ENCODE results near the gene TNNT1.

TNNT1 gene

DNA sequence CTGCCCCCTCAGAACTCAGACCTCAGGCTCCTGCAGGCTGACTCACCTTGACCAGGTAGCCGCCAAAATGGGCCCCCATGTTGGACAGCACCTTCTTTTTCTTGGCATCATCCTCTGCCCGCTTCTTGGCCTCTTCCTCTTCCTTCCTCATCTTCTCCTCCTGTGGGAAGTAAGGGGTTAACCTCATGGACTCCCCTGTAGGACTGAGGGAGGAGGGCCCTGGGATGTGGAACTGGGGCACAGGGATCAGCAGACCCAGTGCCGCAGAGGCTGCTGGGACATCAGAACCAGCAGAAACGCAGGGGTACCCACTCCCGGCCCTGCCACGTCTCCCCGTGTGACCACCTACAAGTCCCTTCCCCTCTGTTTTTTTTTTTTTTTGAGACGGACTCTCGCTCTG, 11.1 kb downstream of the TNNT1 start:
- DNase-seq (ENCODE audit: low read depth), result no peak
- TF ChIP-seq, protein P1, sequence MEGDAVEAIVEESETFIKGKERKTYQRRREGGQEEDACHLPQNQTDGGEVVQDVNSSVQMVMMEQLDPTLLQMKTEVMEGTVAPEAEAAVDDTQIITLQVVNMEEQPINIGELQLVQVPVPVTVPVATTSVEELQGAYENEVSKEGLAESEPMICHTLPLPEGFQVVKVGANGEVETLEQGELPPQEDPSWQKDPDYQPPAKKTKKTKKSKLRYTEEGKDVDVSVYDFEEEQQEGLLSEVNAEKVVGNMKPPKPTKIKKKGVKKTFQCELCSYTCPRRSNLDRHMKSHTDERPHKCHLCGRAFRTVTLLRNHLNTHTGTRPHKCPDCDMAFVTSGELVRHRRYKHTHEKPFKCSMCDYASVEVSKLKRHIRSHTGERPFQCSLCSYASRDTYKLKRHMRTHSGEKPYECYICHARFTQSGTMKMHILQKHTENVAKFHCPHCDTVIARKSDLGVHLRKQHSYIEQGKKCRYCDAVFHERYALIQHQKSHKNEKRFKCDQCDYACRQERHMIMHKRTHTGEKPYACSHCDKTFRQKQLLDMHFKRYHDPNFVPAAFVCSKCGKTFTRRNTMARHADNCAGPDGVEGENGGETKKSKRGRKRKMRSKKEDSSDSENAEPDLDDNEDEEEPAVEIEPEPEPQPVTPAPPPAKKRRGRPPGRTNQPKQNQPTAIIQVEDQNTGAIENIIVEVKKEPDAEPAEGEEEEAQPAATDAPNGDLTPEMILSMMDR (IDR thresholded peaks at IDR 0.05; ENCODE audit: low read length, missing control alignments), result no peak
- H3K4me3 ChIP-seq (replicated peaks; ENCODE audit: low read depth, low read length), result no peak overlapping the region

DNA sequence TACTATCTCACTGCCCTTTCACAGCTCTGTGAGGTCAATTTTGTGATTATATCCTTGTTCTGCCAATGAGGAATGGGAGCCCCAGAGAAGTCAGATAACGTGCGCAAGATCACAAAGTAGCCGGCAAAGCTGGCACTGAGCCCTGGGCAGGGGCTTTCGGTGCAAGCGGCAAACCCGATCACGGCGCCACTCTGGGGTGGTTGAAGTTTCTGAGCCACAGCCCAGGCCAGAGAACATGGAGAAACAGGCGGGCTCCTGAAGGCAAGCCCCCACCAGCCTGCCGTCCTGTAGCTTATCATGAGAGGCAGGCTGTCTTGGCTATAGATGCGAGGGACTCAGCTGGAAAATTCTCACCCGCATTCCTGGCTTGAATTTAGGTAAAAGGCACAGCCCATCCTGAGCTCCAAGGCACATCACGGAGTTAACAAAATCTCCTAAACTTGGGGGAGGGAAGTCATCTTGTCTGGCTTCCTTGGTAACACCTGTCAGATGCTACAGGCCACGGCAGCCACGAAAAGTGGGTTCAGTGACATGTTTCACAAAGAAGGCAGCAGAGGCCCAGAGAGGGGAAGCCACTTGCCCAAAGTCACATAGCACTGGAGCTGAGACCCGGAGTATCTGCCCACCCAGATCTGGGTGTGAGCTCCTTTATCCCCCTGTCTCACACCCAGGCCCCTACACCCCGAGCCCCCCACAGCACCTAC, 12.5 kb downstream of the TNNT1 start:
- no peak overlapping the region for H3K4me3 ChIP-seq (replicated peaks; ENCODE audit: low read depth, low read length)
- TF ChIP-seq, protein P1 (IDR thresholded peaks at IDR 0.05; ENCODE audit: low read length, missing control alignments), result no peak
- DNase-seq (ENCODE audit: low read depth), result no peak

DNA sequence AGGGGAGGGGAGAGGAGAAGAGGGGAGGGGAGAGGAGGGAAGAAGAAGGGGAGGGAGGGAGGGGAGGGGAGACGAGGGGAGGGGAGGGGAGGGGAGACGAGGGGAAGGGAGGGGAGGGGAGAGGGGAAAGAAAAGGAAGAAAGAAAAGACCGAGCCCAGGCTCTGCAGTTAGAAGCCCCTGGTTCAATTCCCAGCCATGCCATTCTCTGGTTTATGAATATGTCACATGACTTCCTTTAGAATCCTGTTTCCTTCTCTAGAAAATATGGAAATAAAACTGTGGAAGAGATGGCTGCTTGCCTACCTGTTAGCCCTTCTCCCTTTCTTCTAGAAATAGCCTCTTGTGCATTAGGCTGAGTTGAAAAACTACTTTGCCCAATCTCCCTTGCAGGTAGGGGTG, 14.3 kb downstream of the TNNT1 start:
- DNase-seq (ENCODE audit: low read depth), result no peak
- H3K4me3 ChIP-seq (replicated peaks; ENCODE audit: low read depth, low read length), result no peak overlapping the region
- TF ChIP-seq, protein P1 (IDR thresholded peaks at IDR 0.05; ENCODE audit: low read length, missing control alignments), result no peak

DNA sequence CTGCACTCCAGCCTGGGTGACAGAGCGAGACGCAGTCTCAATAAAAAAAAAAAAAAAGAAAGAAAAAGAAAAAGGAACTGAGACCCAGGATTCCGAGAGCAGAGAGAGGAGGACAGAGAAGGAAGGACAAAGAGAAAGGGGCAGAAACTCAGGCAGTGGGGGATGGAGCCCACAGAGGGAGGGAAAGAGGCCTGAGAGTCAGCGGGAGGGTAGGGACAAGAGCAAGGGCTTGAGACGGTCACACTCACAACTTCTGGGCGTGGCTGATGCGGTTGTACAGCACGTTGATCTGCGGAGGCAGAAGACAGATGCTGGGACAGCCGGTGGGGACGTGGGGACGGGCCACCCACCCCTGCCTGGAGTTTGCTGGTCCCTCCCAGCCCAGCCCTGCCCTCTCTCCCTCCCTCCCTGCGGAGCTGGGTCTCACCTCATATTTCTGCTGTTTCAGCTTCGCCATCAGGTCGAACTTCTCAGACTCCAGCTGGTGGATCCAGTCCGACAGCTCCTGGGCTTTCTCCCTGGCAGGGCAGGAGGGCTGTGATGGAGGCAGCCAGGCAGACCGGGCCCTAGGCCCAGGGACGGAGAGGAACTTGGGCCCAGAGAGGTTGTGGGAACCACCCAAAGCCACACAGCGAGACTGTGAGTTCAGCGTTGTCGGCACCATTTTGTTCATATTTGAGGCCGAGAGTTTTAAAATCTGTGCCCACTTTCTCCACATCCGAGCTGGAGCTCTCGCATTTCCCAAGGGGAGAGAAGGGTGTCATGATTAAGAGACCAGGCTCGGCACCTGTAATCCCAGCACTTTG, 15.2 kb downstream of the TNNT1 start:
- DNase-seq (ENCODE audit: low read depth), result no peak
- TF ChIP-seq, protein P1 (IDR thresholded peaks at IDR 0.05; ENCODE audit: low read length, missing control alignments), result no peak
- H3K4me3 ChIP-seq (replicated peaks; ENCODE audit: low read depth, low read length), result no peak overlapping the region

DNA sequence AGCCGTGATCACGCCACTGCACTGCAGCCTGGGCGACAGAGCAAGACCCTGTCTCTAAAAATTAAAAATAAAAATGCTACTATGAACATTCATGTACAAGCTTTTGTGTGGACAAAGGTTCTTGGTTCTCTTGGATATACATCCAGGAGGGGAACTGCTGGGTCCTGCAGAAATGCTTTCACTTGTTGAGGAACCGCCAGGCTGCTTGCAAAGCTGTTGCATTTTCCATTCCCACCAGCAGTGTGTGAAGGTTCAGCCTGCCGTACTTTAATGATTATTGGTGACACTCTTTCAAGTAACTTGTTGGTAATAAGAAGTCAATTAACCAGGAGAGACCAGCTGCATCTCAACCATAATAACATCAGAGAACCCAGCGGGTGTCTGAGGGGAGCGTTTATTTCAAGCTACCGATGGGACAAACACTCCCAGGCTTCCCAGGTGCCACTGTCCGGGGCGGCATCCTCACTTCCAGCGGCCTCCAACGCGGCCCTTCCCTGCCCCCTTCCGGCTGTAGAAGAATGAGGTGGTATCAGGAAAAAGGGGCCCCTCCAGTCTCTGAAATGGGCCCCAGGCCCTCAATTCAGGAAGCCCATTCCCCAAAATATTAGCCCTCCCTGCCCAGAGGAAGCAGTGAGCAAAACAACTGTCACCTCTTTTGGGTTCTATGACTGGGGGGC, 16.4 kb downstream of the TNNT1 start:
- H3K4me3 ChIP-seq (replicated peaks; ENCODE audit: low read depth, low read length), result no peak overlapping the region
- DNase-seq (ENCODE audit: low read depth), result no peak
- TF ChIP-seq, protein P1 (IDR thresholded peaks at IDR 0.05; ENCODE audit: low read length, missing control alignments), result no peak

DNA sequence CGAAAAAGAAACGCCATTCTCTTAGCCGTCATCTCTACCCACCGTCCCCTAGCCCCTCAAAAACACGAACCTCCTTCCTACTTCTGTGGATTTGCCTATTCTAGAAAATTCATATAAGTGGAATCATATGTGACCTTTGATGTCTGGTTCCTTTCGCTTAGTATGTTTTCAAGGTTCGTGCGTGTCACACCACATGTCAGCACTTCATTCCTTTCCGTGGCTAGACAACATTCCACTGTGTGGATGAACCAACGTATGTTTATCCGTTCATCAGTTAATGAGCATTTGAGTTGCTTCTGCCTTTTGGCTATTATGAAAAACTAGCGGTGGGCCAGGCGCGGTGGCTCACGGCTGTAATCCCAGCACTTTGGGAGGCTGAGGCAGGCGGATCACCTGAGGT, 17.6 kb downstream of the TNNT1 start:
- TF ChIP-seq, protein P1 (IDR thresholded peaks at IDR 0.05; ENCODE audit: low read length, missing control alignments), result no peak
- no peak overlapping the region for H3K4me3 ChIP-seq (replicated peaks; ENCODE audit: low read depth, low read length)
- no peak for DNase-seq (ENCODE audit: low read depth)
